ENCODE data around the gene GPRC5D.

Gene GPRC5D

GRCh38 chr12:12929696-12930095, 22.3 kb downstream of the GPRC5D start:
- H3K9me3 ChIP-seq (ENCODE audit: control insufficient read depth, insufficient read depth, low read length), result no peaks in the 10 kb centered on the region
- no peaks in the 10 kb centered on the region for H3K4me1 ChIP-seq (ENCODE audit: control insufficient read depth, insufficient read depth, low read length)
- no peak overlapping the region for H3K9ac ChIP-seq (ENCODE audit: low read depth, low read length)
- no peak overlapping the region for H3K4me3 ChIP-seq (ENCODE audit: low read depth, low read length)
- no peaks in the 10 kb centered on the region for H3K36me3 ChIP-seq (ENCODE audit: control insufficient read depth, insufficient read depth, low read length)
- no peaks in the 10 kb centered on the region for H3K27me3 ChIP-seq (ENCODE audit: control insufficient read depth, insufficient read depth, low read length)

GRCh38 chr12:12927211-12928079, 24.5 kb downstream of the GPRC5D start:
- no peak overlapping the region for H3K9ac ChIP-seq (ENCODE audit: low read depth, low read length)

DNA sequence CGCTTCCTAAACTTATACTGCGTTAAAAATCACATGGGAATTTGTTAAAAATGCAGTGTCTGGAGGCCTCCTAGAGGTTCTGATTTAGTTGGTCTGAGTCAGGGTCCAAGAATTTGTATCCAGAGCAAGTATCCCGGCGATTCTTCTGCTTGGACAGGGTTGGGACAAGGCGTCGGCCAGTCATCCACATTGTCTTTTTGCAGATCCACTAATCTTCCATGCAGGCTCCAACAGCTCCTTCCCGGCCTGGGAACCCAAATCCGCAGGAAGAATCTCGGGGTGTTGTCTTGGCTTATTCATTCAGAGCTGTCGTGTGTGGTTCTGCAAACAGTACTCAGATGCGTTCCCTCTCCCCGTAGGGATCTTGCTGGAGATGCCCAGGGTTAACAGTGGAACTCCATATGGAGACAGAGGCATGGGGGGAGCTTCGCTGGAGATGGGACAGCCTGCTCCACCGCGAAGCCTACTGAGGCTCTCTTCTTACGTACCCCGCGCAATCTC, 25.3 kb downstream of the GPRC5D start:
- Histone ChIP-seq H3K36me3 (ENCODE audit: control insufficient read depth, insufficient read depth, low read length) (no peaks in the 10 kb centered on the region), H3K4me1 (ENCODE audit: control insufficient read depth, insufficient read depth, low read length) (no peaks in the 10 kb centered on the region), H3K27me3 (ENCODE audit: control insufficient read depth, insufficient read depth, low read length) (no peaks in the 10 kb centered on the region), H3K4me3 (ENCODE audit: low read depth, low read length) (no peak overlapping the region), H3K9me3 (ENCODE audit: control insufficient read depth, insufficient read depth, low read length) (no peaks in the 10 kb centered on the region), H3K9ac (ENCODE audit: low read depth, low read length) (no peak overlapping the region)

More at GRCh38 chr12:12927211-12928079, 24.5 kb downstream of the GPRC5D start:
- Histone ChIP-seq H3K4me3 (ENCODE audit: low read depth, low read length) (no peak overlapping the region), H3K27me3 (ENCODE audit: control insufficient read depth, insufficient read depth, low read length) (no peaks in the 10 kb centered on the region), H3K9me3 (ENCODE audit: control insufficient read depth, insufficient read depth, low read length) (no peaks in the 10 kb centered on the region), H3K4me1 (ENCODE audit: control insufficient read depth, insufficient read depth, low read length) (no peaks in the 10 kb centered on the region), H3K36me3 (ENCODE audit: control insufficient read depth, insufficient read depth, low read length) (no peaks in the 10 kb centered on the region)

DNA sequence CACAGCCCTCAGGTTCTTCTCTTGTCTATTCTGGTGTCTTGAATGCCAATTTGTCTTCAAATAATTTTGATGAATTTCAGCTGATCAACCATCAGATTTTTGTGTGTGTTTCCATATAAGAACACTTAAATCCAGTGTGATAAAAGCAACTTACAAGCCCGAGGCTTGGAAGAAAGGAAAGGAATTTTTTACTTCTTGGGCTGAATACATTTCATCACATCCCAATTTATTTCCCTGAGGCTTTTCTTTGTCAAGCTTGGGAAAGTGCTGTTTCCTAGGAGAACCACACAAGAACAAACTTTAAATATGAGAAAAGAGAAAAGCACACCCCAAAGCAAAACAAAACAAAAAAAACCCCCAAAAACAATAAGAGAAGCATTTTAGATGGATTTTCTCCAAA, 26.6 kb downstream of the GPRC5D start:
- no peaks in the 10 kb centered on the region for H3K27me3 ChIP-seq (ENCODE audit: control insufficient read depth, insufficient read depth, low read length)
- no peak overlapping the region for H3K4me3 ChIP-seq (ENCODE audit: low read depth, low read length)
- no peaks in the 10 kb centered on the region for H3K36me3 ChIP-seq (ENCODE audit: control insufficient read depth, insufficient read depth, low read length)
- H3K9ac ChIP-seq (ENCODE audit: low read depth, low read length), result no peak overlapping the region
- no peaks in the 10 kb centered on the region for H3K9me3 ChIP-seq (ENCODE audit: control insufficient read depth, insufficient read depth, low read length)
- no peaks in the 10 kb centered on the region for H3K4me1 ChIP-seq (ENCODE audit: control insufficient read depth, insufficient read depth, low read length)

DNA sequence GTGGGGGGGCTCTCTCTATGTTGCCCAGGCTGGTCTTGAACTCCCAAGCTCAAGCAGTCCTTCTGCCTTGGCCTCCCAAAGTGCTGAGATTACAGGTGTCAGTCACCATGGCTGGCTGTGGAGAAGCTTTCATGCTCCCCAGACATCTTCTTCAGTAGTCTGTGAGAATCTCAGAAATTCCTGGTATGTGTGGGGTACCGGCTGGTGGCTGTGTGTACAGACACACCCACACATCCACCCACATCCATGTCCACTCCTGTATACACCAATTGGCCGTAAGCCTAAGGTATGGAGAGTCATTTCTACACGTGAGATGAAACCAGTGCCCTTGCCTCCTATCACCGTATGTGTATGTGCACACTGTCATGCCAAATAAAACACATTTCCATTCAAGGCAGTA, 27.8 kb downstream of the GPRC5D start:
- no peaks in the 10 kb centered on the region for H3K27me3 ChIP-seq (ENCODE audit: control insufficient read depth, insufficient read depth, low read length)
- H3K9ac ChIP-seq (ENCODE audit: low read depth, low read length), result no peak overlapping the region
- no peaks in the 10 kb centered on the region for H3K9me3 ChIP-seq (ENCODE audit: control insufficient read depth, insufficient read depth, low read length)
- no peak overlapping the region for H3K4me3 ChIP-seq (ENCODE audit: low read depth, low read length)
- no peaks in the 10 kb centered on the region for H3K36me3 ChIP-seq (ENCODE audit: control insufficient read depth, insufficient read depth, low read length)
- no peaks in the 10 kb centered on the region for H3K4me1 ChIP-seq (ENCODE audit: control insufficient read depth, insufficient read depth, low read length)

- Histone ChIP-seq H3K4me1 (ENCODE audit: control insufficient read depth, insufficient read depth, low read length) (no peaks in the 10 kb centered on the region), H3K9me3 (ENCODE audit: control insufficient read depth, insufficient read depth, low read length) (no peaks in the 10 kb centered on the region), H3K9ac (ENCODE audit: low read depth, low read length) (no peak overlapping the region), H3K27me3 (ENCODE audit: control insufficient read depth, insufficient read depth, low read length) (no peaks in the 10 kb centered on the region), H3K36me3 (ENCODE audit: control insufficient read depth, insufficient read depth, low read length) (no peaks in the 10 kb centered on the region), H3K4me3 (ENCODE audit: low read depth, low read length) (no peak overlapping the region)
Observed at GRCh38 chr12:12922978-12923377, 29.0 kb downstream of the GPRC5D start.

DNA sequence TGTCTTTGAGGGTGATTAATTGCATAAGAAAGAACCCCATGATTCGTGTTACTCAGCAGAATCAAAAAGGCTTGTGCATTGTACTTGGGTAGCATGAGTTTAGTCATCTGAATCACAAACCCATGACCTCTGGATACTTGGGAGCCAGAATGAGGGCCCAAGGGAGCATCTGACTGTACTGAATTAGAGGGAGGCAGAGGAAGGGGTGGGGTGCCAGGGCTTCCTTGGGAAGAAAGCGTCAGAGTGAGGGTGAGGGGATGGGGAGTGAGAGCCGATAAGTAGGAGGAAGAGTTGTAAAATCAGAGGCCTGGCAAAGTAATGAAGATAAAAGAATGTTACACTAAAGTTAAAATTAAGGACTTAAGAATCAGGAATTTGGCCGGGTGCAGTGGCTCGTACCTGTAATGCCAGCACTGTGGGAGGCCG, 29.8 kb downstream of the GPRC5D start:
- Histone ChIP-seq H3K36me3 (ENCODE audit: control insufficient read depth, insufficient read depth, low read length) (no peaks in the 10 kb centered on the region), H3K4me3 (ENCODE audit: low read depth, low read length) (no peak overlapping the region), H3K27me3 (ENCODE audit: control insufficient read depth, insufficient read depth, low read length) (no peaks in the 10 kb centered on the region), H3K4me1 (ENCODE audit: control insufficient read depth, insufficient read depth, low read length) (no peaks in the 10 kb centered on the region), H3K9me3 (ENCODE audit: control insufficient read depth, insufficient read depth, low read length) (no peaks in the 10 kb centered on the region), H3K9ac (ENCODE audit: low read depth, low read length) (no peak overlapping the region)

DNA sequence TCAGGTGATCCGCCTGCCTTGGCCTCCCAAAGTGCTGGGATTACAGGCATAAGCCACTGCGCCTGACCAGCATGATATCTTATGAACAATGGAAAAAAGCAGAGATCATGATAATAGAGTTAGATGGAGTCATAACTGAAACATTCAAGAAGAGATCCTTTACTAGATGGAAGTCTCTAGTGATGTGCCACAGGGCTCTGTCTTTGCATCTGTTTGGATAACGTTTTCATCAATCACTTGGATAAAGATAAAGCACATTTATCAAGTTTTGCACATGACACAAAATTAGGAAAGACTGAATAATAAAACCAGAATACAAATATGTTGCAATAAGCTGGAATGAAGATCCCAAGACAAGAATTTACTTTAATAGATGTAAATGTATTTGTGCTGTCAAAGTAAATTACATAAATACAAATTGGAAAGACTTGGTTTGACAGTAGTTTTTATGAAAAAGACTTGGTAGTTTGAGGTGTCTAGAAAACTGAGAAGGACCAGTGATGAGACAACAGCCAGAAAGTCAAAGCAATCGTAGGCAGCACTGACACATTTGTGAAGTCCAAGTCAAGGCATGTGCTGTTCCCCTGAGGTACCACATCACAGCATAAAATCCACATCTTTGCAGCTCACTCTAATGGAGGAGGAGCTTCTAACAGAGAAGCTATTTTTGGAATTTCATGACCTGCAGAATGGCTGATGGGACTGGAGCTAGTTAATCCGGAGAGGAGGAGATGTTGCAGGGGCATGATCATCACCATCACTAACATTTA, 32.1 kb downstream of the GPRC5D start:
- no peak overlapping the region for H3K4me3 ChIP-seq (ENCODE audit: low read depth, low read length)
- no peaks in the 10 kb centered on the region for H3K36me3 ChIP-seq (ENCODE audit: control insufficient read depth, insufficient read depth, low read length)
- H3K27me3 ChIP-seq (ENCODE audit: control insufficient read depth, insufficient read depth, low read length), result no peaks in the 10 kb centered on the region
- no peaks in the 10 kb centered on the region for H3K9me3 ChIP-seq (ENCODE audit: control insufficient read depth, insufficient read depth, low read length)
- peaks cover 2% of the 10 kb centered on the region for H3K4me1 ChIP-seq (ENCODE audit: control insufficient read depth, insufficient read depth, low read length)
- H3K9ac ChIP-seq (ENCODE audit: low read depth, low read length), result no peak overlapping the region

DNA sequence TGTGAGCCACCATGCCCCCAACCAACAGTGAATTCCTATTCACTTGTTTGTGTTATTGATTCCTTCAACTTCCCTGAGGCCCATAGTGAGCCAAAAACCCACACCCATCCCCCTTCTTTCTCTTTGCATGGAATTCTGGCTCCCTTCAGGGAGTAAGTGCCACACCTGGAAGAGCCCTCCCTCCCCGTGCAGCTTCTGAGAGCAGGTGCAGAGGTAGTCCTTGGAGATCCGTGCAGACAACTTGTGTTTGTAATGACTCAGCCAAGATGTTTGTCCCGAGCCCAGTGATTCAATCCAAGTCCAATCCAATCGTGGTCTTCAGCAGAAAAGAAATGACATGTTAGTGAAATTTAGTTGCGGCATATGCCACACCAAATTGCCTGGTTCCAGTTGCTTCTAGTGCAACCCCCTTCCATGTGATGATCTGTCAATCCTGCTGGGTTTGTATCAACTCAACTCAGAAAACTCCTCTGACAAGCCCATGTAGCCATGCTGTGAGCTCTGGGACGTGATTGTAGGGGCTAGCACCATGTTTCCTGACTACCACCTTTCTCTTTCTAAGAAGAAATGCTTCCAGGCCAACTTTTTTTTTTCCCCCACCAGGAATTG, 33.1 kb downstream of the GPRC5D start:
- Histone ChIP-seq H3K9ac (ENCODE audit: low read depth, low read length) (no peak overlapping the region), H3K4me1 (ENCODE audit: control insufficient read depth, insufficient read depth, low read length) (peaks cover 2% of the 10 kb centered on the region), H3K36me3 (ENCODE audit: control insufficient read depth, insufficient read depth, low read length) (no peaks in the 10 kb centered on the region)

GRCh38 chr12:12917517-12917916, 34.5 kb downstream of the GPRC5D start:
- Histone ChIP-seq H3K27me3 (ENCODE audit: control insufficient read depth, insufficient read depth, low read length) (no peaks in the 10 kb centered on the region), H3K36me3 (ENCODE audit: control insufficient read depth, insufficient read depth, low read length) (no peaks in the 10 kb centered on the region), H3K9me3 (ENCODE audit: control insufficient read depth, insufficient read depth, low read length) (no peaks in the 10 kb centered on the region), H3K9ac (ENCODE audit: low read depth, low read length) (no peak overlapping the region), H3K4me1 (ENCODE audit: control insufficient read depth, insufficient read depth, low read length) (peaks cover 2% of the 10 kb centered on the region), H3K4me3 (ENCODE audit: low read depth, low read length) (no peak overlapping the region)

More for the DNA sequence above, 33.1 kb downstream of the GPRC5D start:
- no peak overlapping the region for H3K4me3 ChIP-seq (ENCODE audit: low read depth, low read length)
- no peaks in the 10 kb centered on the region for H3K9me3 ChIP-seq (ENCODE audit: control insufficient read depth, insufficient read depth, low read length)
- H3K27me3 ChIP-seq (ENCODE audit: control insufficient read depth, insufficient read depth, low read length), result no peaks in the 10 kb centered on the region

DNA sequence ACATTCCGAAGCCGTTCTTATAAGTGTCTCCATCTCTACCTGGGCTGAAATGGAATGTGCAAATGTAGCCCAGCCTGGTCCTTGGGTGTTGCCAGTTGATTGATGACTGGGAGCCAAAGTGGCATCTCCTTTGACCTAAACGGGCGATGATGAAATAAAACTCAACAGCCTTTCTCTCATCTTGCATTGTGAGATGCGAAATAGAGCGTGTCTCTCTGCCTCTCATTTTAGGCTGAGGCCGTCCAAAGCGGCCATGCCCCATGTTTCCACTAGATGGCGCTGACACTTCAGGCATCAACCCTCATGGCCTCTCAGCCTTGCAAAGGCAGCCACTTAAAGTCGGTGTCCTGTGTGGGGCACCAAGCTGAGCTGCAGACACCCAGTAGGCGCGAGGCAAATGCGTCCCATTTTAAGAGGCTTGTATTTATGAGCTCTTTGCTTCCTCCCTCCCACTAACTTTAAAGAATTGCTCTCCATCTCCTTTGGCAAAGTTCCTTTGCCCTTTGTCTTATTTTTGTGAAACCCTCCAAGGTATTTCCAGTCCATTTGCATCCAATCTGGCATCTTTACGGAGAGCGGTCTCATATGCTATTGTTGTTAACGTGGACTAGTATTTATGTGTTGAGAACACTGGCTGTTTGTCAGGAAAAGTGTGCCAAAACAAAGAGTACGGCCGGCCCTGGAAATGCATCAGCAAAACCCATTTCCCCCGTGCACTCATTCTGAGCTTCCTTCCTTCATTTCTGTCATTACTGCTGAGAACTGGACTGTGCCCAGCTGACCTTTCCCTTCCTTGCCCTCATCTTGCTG, 35.6 kb downstream of the GPRC5D start:
- no peaks in the 10 kb centered on the region for H3K27me3 ChIP-seq (ENCODE audit: control insufficient read depth, insufficient read depth, low read length)
- no peak overlapping the region for H3K4me3 ChIP-seq (ENCODE audit: low read depth, low read length)
- H3K9me3 ChIP-seq (ENCODE audit: control insufficient read depth, insufficient read depth, low read length), result no peaks in the 10 kb centered on the region
- H3K36me3 ChIP-seq (ENCODE audit: control insufficient read depth, insufficient read depth, low read length), result no peaks in the 10 kb centered on the region
- H3K4me1 ChIP-seq (ENCODE audit: control insufficient read depth, insufficient read depth, low read length), result peaks cover 2% of the 10 kb centered on the region
- no peak overlapping the region for H3K9ac ChIP-seq (ENCODE audit: low read depth, low read length)

All from iPS-15b (cell line).